Smooth muscle cell (in vitro differentiated cells): ENCODE data around the gene MTHFD2L. TPM values are rescaled to one million over a fixed set of nuclear protein-coding genes. Genes with fewer than 3 reads are reported as not detected.

ENCODE experiments used
- DNase-seq: peaks from one replicate; lab custom pipeline; 2025; ENCODE audit not compliant: unreplicated experiment; lab: John Stamatoyannopoulos, UW
- H2AFZ ChIP-seq: fragments of 200-600 bp; sonication (generic); 2 replicates; pipeline ENCODE4 v1.6.0; 2016; ENCODE audit warnings: antibody characterized with exemption, low read depth, mild to moderate bottlenecking
- H3F3A ChIP-seq: fragments of 200-600 bp; sonication (generic); 2 replicates; pipeline ENCODE4 v1.6.0; 2017; ENCODE audit warnings: antibody characterized with exemption, low read depth
- H3K27ac ChIP-seq: fragments of 200-600 bp; sonication (generic); 2 replicates; pipeline ENCODE4 v1.5.1; 2016; ENCODE audit warnings: low read depth, mild to moderate bottlenecking
- H3K27me3 ChIP-seq: fragments of 200-600 bp; sonication (generic); 2 replicates; pipeline ENCODE4 v1.6.1; 2016; ENCODE audit warnings: low read depth, mild to moderate bottlenecking
- H3K36me3 ChIP-seq: fragments of 200-600 bp; sonication (generic); 2 replicates; pipeline ENCODE4 v1.5.1; 2016; ENCODE audit warnings: low read depth
- H3K4me1 ChIP-seq: fragments of 200-600 bp; sonication (generic); 2 replicates; pipeline ENCODE4 v1.5.1; 2016; ENCODE audit warnings: low read depth
- H3K4me2 ChIP-seq: fragments of 200-600 bp; sonication (generic); 2 replicates; pipeline ENCODE4 v1.6.0; 2016; ENCODE audit warnings: mild to moderate bottlenecking
- H3K4me3 ChIP-seq: fragments of 200-600 bp; sonication (generic); 2 replicates; pipeline ENCODE4 v1.5.1; 2016; ENCODE audit warnings: mild to moderate bottlenecking
- H3K79me2 ChIP-seq: fragments of 200-600 bp; sonication (generic); 2 replicates; pipeline ENCODE4 v1.6.0; 2016; ENCODE audit warnings: low read depth, mild to moderate bottlenecking
- H3K9ac ChIP-seq: fragments of 200-600 bp; sonication (generic); 2 replicates; pipeline ENCODE4 v1.6.0; 2016; ENCODE audit warnings: low read depth
- H3K9me3 ChIP-seq: fragments of 200-600 bp; sonication (generic); replicated peaks from 2 replicates; pipeline ENCODE4 v1.5.1; 2016; ENCODE audit warnings: low read depth
- H4K20me1 ChIP-seq: fragments of 200-600 bp; sonication (generic); 2 replicates; pipeline ENCODE4 v1.6.0; 2016; ENCODE audit warnings: low read depth
- WGBS: methylation state at CpG from one replicate; pipeline ENCODE4 v1.1.7; 2016; ENCODE audit warnings: low lambda C conversion rate; 5-methylcytosine and 5-hydroxymethylcytosine counted together
- polyA plus RNA-seq: library from polyadenylated mRNA; unstranded; fragments of >200 nt; fragmentation: Nextera tagmentation; extraction: Ambion mirVana; gene quantifications from 2 replicates; pipeline ENCODE4 v1.2.1, GENCODE V29; 2016
- total RNA-seq: library from RNA; depleted of rRNA; stranded (reverse); fragments of >200 nt; gene quantifications from 2 replicates; pipeline ENCODE4 v1.2.3, GENCODE V29; 2014
- TF ChIP-seq, protein P1 (sequence below): fragments of 200-600 bp; sonication (generic); IDR thresholded peaks from 2 replicates; pipeline ENCODE4 v1.5.1; 2017; ENCODE audit warnings: borderline replicate concordance, mild to moderate bottlenecking, antibody characterized with exemption; ENCODE audit not compliant: insufficient read depth, poor library complexity, severe bottlenecking

Gene MTHFD2L
- total and polyA plus RNA-seq, 2 experiments from 2014 or later, result 4.9 to 6.6 TPM

DNA sequence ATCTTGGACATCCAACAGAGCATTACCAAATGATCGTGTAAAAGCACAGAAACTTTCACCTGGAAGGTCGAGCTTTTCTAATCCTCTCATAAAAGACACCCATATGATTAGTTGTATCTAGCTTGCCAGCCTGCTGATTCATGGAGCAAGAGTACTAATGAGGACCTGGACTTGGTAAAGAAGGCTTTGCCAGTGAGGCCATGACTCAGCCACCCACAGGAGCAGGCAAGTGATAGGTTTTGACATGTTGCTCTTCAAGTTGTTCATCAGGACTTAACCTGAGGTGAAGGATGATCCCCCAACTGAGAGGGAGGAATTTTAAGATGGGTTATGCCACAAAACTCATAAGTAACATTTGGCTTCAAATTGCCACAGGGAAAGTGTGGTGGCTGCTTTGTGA lies 125.7 kb downstream of the MTHFD2L start:
- Histone ChIP-seq H3F3A (peaks cover 7% of the 10 kb centered on the region), H3K9me3 (no peaks in the 10 kb centered on the region), H3K4me2 (peak overlapping the region; percentile 42), H3K79me2 (no peaks in the 10 kb centered on the region), H4K20me1 (no peaks in the 10 kb centered on the region), H3K27me3 (no peaks in the 10 kb centered on the region), H3K36me3 (no peaks in the 10 kb centered on the region), H2AFZ (no peak overlapping the region), H3K4me1 (no peaks in the 10 kb centered on the region), H3K27ac (peak overlapping the region; percentile 61), H3K4me3 (no peak overlapping the region), H3K9ac (no peak overlapping the region)
- TF ChIP-seq, protein P1, sequence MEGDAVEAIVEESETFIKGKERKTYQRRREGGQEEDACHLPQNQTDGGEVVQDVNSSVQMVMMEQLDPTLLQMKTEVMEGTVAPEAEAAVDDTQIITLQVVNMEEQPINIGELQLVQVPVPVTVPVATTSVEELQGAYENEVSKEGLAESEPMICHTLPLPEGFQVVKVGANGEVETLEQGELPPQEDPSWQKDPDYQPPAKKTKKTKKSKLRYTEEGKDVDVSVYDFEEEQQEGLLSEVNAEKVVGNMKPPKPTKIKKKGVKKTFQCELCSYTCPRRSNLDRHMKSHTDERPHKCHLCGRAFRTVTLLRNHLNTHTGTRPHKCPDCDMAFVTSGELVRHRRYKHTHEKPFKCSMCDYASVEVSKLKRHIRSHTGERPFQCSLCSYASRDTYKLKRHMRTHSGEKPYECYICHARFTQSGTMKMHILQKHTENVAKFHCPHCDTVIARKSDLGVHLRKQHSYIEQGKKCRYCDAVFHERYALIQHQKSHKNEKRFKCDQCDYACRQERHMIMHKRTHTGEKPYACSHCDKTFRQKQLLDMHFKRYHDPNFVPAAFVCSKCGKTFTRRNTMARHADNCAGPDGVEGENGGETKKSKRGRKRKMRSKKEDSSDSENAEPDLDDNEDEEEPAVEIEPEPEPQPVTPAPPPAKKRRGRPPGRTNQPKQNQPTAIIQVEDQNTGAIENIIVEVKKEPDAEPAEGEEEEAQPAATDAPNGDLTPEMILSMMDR, result no peak
- DNase-seq, result no peak
- WGBS, result 37% methylated on average over 2 of the region's 2 CpGs

DNA sequence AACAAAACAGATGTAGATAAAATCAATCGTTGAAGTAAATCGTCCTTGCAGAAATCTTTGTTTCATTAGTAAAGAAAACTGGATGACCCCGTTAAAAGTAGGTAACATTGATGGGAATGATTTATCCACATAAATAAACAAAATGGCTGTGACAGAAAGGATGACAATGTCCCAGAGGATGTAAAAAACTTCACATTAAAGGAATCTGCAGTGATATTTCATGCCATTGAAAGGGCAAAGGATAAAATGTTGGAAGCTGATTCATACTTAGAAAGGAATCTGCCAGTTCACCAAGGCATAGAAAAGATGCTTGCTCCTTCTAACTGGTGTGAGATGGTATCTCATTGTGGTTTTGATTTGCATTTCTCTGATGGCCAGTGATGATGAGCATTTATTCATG lies 126.1 kb downstream of the MTHFD2L start:
- Histone ChIP-seq H3K9ac (no peak overlapping the region), H4K20me1 (no peaks in the 10 kb centered on the region), H3K4me1 (no peaks in the 10 kb centered on the region), H2AFZ (no peak overlapping the region), H3K36me3 (no peaks in the 10 kb centered on the region), H3F3A (peaks cover 7% of the 10 kb centered on the region), H3K27me3 (no peaks in the 10 kb centered on the region), H3K4me2 (peak overlapping the region; percentile 42), H3K27ac (peak overlapping the region; percentile 61), H3K4me3 (no peak overlapping the region), H3K9me3 (no peaks in the 10 kb centered on the region), H3K79me2 (no peaks in the 10 kb centered on the region)
- 88% methylated on average over 3 of the region's 3 CpGs for WGBS
- TF ChIP-seq, protein P1, result no peak
- DNase-seq, result no peak

DNA sequence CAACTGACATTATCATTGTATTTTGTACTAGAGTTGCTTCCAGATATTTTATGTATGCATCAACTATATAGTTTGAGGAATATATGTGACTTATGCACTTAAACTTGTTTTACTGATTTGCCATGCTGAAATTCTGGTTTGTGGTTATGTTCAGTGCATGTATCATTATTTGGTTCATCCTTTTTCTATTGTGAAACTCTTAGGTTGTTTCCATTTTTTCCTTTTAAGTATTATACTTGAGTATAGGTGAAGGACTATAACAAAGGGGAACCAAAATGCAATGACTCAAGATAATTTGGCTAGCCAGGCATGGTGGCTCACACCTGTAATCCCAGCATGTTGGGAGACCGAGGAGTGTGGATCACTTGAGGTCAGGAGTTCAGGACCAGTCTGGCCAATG lies 129.2 kb downstream of the MTHFD2L start:
- H2AFZ ChIP-seq, result no peak overlapping the region
- no peak for DNase-seq
- no peak overlapping the region for H3K4me2 ChIP-seq
- TF ChIP-seq, protein P1, result no peak
- H3K4me1 ChIP-seq, result no peaks in the 10 kb centered on the region
- H3K9ac ChIP-seq, result no peak overlapping the region
- H3K79me2 ChIP-seq, result no peaks in the 10 kb centered on the region
- H3K36me3 ChIP-seq, result no peaks in the 10 kb centered on the region
- H4K20me1 ChIP-seq, result no peaks in the 10 kb centered on the region
- WGBS, result 91% methylated on average over 1 of the region's 1 CpG
- no peak overlapping the region for H3K4me3 ChIP-seq
- no peaks in the 10 kb centered on the region for H3K9me3 ChIP-seq
- H3F3A ChIP-seq, result peaks cover 7% of the 10 kb centered on the region
- no peak overlapping the region for H3K27ac ChIP-seq
- no peaks in the 10 kb centered on the region for H3K27me3 ChIP-seq

GRCh38 chr4:74287791-74288190 lies 129.9 kb downstream of the MTHFD2L start:
- no peak overlapping the region for H3K9ac ChIP-seq
- no peak overlapping the region for H3K27ac ChIP-seq
- H2AFZ ChIP-seq, result no peak overlapping the region
- H3K27me3 ChIP-seq, result no peaks in the 10 kb centered on the region
- H3F3A ChIP-seq, result peaks cover 7% of the 10 kb centered on the region
- H3K4me3 ChIP-seq, result no peak overlapping the region
- H3K79me2 ChIP-seq, result no peaks in the 10 kb centered on the region
- TF ChIP-seq, protein P1, result no peak
- no peaks in the 10 kb centered on the region for H4K20me1 ChIP-seq
- no peaks in the 10 kb centered on the region for H3K9me3 ChIP-seq
- no peak overlapping the region for H3K4me2 ChIP-seq
- DNase-seq, result no peak
- no peaks in the 10 kb centered on the region for H3K4me1 ChIP-seq
- no peaks in the 10 kb centered on the region for H3K36me3 ChIP-seq
